Right lobe of liver (tissue), 4 donors: ENCODE measurements around the gene HRNR.

Experiments used
- POLR2A ChIP-seq: fragments of 450-650 bp; IDR thresholded peaks from one replicate; pipeline ENCODE4 v1.6.1; 2017; ENCODE audit warnings: antibody characterized with exemption, mild to moderate bottlenecking
- TF ChIP-seq, protein P1 (sequence below), 4 donors: fragments of 200-600 bp in 3 of 4; fragments of 450-650 bp in 1 of 4; IDR thresholded peaks; one replicate each; pipeline versions ENCODE4 v1.5.1 to v1.8.0; 2016 to 2022; ENCODE audit warnings: antibody characterized with exemption in 4 of 4, mild to moderate bottlenecking in 2 of 4
- donor health status: DM: no; HTN: no; CAD: no.
- donor health status: DM: no; HTN: no; CAD: no.
- donor health status: DM: no; HTN: yes; CAD: no.

DNA sequence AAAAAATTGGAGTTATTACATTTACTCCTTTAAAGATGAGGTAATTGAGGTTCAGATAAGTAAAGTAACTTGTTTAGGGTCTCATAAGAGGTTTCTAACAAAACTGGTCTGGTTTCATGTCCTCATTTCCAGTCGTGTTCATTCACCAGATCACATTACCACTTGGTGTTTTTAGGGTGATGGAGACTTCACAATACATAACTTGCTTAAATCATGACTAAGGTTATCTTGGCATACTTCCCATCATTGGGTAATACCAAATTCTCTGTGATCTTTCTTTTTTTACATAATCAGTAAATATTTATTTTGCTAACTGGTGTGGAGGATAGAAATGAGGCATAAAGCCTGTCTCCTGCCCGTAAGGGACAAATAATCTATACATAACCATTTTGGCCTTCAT is 33.4 kb downstream of the HRNR start:
- TF ChIP-seq, protein P1, sequence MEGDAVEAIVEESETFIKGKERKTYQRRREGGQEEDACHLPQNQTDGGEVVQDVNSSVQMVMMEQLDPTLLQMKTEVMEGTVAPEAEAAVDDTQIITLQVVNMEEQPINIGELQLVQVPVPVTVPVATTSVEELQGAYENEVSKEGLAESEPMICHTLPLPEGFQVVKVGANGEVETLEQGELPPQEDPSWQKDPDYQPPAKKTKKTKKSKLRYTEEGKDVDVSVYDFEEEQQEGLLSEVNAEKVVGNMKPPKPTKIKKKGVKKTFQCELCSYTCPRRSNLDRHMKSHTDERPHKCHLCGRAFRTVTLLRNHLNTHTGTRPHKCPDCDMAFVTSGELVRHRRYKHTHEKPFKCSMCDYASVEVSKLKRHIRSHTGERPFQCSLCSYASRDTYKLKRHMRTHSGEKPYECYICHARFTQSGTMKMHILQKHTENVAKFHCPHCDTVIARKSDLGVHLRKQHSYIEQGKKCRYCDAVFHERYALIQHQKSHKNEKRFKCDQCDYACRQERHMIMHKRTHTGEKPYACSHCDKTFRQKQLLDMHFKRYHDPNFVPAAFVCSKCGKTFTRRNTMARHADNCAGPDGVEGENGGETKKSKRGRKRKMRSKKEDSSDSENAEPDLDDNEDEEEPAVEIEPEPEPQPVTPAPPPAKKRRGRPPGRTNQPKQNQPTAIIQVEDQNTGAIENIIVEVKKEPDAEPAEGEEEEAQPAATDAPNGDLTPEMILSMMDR (IDR thresholded peaks at IDR 0.05) = no peak
- no peak for TF ChIP-seq POLR2A
